HEK293T (cell line): ENCODE measurements around the gene ZNF358.

Experiments
- ARNT ChIP-seq: fragments of 450-650 bp; IDR thresholded peaks from 2 replicates; pipeline ENCODE4 v1.6.1; 2017; ENCODE audit warnings: mild to moderate bottlenecking
- CTBP1 ChIP-seq: fragments of 450-650 bp; IDR thresholded peaks from 2 replicates; pipeline ENCODE4 v1.6.1; 2016; ENCODE audit warnings: borderline replicate concordance
- ELF4 ChIP-seq: fragments of 450-650 bp; IDR thresholded peaks from 2 replicates; pipeline ENCODE4 v1.6.1; 2017; ENCODE audit warnings: antibody characterized with exemption
- FOXA1 ChIP-seq: fragments of 450-650 bp; IDR thresholded peaks from 2 replicates; pipeline ENCODE4 v1.6.1; 2016; ENCODE audit warnings: mild to moderate bottlenecking
- FOXK2 ChIP-seq: fragments of 450-650 bp; IDR thresholded peaks from 2 replicates; pipeline ENCODE4 v1.6.1; 2016; ENCODE audit warnings: mild to moderate bottlenecking
- FOXM1 ChIP-seq: fragments of 450-650 bp; IDR thresholded peaks from 2 replicates; pipeline ENCODE4 v1.6.1; 2017; ENCODE audit warnings: mild to moderate bottlenecking, borderline replicate concordance
- HDGF ChIP-seq: fragments of 450-650 bp; IDR thresholded peaks from 2 replicates; pipeline ENCODE4 v1.6.1; 2017; ENCODE audit warnings: antibody characterized with exemption, borderline replicate concordance
- LEF1 ChIP-seq: fragments of 450-650 bp; IDR thresholded peaks from 2 replicates; pipeline ENCODE4 v1.6.1; 2017; ENCODE audit warnings: mild to moderate bottlenecking, borderline replicate concordance
- NFRKB ChIP-seq: fragments of 450-650 bp; IDR thresholded peaks from 2 replicates; pipeline ENCODE4 v1.6.1; 2016; ENCODE audit warnings: mild to moderate bottlenecking, moderate library complexity
- SUZ12 ChIP-seq: fragments of 450-650 bp; IDR thresholded peaks from 2 replicates; pipeline ENCODE4 v1.6.1; 2016; ENCODE audit warnings: mild to moderate bottlenecking
- TARDBP ChIP-seq: fragments of 450-650 bp; IDR thresholded peaks from 2 replicates; pipeline ENCODE4 v1.6.1; 2016
- ZNF384 ChIP-seq: fragments of 450-650 bp; IDR thresholded peaks from 2 replicates; pipeline ENCODE4 v1.6.1; 2016

DNA sequence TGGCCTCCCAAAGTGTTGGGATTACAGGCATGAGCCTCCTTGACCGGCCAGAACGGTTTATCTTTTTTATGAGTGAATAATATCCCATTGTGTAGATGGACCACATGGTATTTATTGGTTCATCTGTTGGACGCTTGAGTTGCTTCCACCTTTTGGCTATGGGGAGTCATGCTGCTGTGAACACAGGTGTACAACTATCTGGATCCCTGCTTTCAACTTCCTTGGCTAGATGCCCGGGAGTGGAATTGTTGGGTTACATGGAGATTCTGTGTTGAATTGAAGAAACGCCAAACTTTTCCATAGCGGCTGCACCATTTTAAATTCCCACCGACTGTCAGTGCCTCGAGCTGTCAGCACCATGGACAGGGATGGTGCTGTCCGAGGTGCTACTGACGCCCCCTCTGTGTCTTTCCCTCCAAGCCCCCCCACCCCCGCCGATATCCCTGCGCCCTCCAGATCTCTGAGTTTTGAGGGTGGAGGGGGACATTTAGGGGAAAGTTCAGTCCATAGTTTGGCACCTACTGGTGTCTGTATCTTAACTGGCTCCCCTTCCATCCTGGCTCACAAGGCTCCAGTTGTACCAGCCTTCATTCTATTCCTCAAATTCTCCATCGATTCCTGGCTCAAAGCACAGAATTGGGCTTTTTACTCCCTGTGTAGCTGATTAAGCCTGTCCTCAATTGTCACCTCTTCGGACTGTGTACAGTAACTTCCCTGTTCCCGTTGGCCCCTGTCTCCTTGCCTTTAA lies 46.9 kb downstream of the ZNF358 start:
- TF ChIP-seq FOXA1 (no peak), SUZ12 (no peak), HDGF (no peak), ARNT (no peak), FOXM1 (no peak), ELF4 (no peak), ZNF384 (no peak), FOXK2 (no peak), NFRKB (no peak), LEF1 (no peak), CTBP1 (no peak), TARDBP (no peak)
